GM19099 (cell line): Measurements from ENCODE around the gene RAB7B.

Source experiments
- POLR2A ChIP-seq: IDR thresholded peaks from 3 replicates; pipeline ENCODE4 v1.6.1; 2011; ENCODE audit warnings: low read depth; ENCODE audit not compliant: insufficient read length; ENCODE audit errors: extremely low read depth

The RAB7B gene

DNA sequence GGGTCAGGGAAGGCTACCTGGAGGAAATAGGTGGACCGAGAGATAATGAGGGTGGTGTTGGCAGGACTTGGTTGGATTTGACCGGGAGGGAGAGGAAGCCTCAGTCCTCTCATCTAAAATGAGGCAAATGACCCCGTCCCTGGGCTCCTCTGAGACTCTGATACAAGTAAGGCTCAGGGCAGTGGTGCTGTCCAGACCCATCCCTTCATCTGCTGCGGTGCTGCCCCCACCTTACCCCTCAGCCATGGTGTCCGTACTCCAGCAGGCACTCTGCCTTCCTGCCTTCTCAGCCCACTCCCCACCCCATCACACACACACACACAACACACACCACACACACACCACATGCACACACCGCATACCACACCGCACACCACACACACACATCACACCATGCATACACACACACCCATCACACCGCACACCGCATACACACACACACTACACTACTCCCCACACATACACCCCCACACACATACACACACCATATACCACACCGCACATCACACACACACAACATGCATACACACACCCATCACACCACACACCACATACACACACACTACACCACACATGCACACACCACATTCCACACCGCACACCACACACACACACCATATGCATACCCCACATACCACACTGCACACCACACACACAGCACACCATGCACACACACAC lies 30.6 kb downstream of the RAB7B start:
- no peak for TF ChIP-seq POLR2A

DNA sequence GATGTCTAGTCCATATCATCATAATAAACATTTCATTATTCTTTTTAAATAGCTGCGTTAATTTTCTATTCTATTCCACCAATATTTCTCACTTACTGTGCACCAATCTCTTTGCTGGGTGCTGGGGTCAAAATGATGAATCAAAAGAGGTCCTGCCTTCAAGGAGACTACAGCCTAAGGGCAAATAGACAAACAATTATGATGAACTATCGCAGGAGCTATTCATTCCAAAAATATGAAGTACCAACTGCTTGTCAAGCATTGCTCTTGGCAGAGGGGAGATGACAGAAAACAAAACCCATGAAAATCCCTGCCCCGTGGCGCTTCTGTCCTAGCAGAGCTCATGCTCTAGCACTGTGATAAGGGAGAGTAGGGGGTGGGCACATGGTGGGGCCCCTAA lies 31.1 kb downstream of the RAB7B start:
- no peak for TF ChIP-seq POLR2A

DNA sequence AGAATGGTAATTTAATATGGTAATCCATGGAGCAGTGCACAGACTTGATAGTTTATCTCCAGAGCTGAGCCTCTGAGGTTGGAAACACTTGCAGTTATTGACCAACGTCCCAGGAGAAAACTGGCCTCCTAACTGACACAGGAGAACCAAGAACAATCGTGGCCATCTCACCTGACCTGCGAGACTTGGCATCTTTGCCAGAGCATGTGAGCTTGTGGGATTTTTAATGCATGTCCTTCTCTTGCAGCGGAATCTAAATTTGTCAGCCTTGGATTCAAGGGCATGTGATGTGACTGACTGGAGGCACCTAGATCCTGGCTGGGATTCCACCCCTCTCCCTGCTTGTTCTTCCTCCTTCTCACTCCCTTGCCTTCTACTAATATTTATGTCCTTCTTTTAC lies 32.1 kb downstream of the RAB7B start:
- no peak for TF ChIP-seq POLR2A

DNA sequence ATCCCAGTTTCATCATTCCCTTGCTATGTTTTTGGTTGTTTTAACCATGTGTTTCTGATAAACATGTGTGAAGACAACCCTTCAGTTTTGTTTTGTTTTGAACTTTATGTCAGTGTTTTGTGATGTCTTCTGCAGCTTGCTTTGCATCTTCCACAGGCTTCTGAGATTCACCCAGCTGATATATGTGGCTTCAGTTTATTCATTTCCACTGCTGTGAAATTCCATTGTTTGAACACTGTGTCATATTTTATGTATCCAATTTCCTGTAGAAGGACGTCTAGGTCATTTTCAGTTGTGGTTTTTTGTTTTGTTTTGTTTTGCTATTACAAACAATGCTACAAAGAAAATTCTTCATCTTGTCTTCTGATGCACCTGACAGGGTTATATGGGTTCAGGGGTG lies 32.7 kb downstream of the RAB7B start:
- no peak for TF ChIP-seq POLR2A

DNA sequence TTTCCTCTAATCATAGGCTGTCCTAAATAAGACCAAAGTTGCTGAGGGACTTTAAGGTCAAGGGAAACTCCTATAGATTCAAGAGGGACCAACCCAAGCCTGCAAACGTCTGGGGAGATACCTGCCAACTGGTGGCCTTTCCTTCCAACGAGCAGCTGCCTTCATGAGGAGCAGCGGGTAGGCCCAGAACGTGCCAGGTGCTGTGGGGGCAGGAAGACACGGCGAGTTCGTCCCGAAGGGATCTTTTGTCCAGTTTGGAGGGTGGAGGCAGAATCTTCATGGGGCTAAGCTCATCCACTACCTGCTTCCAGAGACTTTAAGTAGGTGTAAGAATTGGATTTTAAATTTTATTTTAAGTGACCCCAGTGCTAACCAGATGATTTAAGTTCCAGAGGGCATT lies 34.0 kb downstream of the RAB7B start:
- TF ChIP-seq POLR2A: no peak

DNA sequence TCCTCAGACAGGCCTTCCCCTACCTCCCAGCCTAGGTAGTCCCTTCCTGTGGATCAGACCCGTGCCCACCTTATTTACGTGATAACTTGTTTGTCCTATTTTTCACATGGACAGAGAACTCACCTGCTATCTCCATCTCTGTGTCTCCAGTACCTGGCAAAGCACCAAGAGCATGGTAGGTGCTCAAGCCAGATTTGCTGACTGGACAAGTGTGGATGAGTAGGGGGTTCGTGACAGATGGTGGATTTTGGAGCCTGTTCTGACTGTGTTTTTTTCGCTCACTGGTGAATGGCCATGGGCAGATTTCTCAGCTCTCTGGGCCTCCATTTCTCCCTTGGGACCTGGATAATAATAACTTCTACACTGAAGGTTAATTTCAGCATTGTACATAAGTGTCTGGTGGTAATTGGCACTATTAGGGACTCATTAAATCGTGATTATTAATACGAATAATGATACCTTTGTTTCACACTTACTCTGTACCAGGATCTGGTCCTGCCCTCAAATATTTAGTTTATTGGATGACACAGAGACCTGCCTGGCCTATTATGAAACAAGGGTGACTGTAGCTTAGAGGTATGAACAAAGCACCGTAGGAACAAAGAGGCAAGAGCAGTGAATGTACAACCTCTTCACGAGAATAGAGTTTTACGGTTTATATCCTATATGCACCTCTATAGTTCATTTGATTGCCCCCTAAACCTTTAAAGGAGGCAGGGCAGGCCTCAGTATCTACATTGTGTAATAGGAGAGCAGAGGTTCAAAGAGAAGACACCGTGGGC lies 35.5 kb downstream of the RAB7B start:
- no peak for TF ChIP-seq POLR2A

DNA sequence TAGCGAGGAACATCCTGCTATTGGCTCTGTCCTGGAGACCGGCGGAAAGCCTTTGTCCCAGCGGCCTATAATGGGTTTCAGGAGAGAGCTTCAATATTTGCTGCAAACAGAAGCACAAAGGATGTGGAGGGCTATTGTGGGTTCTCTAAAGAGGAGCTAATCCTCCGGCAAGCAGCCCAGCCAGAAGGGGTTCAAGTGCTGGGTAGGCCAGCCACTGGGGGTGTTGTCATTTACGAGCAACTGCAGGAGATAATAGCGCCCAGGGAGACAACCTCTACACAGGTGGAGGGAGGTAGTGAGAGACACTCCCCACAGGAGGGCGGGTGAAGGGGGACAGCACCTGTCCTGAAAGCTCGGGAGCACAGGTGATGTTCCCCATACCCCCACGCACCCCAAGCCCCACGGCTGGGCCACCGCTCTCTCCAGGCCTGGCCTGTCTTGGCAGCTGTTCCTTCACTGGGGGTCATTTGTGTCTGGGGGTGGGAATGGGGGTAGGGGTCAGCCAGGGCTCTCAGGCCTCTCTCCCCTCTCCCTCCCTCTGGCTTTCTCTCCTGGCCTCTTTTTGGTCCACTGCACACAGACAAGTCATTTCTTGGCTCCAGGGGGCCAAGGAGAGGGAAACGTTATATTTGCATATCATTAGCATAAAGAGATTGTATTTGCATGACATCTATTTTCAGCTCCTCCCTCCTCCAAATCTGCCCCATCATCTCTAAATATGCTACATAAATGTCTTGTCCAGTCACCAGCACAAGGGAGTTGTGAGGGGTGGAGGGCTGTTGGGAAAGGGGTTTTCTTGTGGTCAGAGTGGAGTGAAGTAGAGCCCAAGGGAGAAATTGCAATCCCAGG lies 37.9 kb downstream of the RAB7B start:
- TF ChIP-seq POLR2A: no peak

DNA sequence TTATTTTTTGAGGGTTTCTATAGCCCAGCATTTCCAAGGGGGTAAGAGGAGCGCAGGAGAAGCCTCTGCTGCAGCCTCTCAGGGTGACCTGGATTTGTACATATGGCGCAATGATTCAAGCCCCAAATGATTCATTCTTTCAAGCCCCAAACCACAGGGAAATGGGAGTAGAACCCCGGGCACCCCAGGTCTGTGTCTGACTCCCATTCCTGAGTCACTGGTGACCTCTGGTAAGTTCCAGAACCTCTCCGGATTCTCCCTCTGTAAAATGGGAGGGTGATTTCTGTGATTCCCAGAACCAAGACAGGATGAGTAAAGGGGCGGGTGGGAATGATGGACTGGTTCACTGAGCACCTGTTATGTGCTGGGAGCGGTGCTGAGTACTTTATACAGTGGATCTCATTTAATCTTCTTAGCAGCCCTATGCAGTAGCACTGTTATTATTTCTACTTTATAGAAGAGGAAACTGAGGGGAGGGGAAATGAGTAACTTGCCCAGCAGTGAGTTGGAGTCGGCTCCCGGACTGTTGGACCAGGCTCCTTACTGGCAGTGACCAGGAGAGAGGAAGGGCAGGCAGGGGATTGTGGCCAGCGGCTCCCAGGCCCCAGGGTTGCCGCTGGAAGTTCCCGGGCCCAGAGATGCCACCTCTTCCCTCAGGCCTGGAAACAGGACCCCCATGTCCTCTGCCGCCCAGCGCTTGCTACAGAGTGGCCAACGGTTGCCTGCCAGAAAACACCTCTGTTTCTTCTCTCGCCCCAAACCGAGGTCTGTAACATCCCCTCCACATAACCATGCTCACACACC lies 39.6 kb downstream of the RAB7B start:
- no peak for TF ChIP-seq POLR2A

DNA sequence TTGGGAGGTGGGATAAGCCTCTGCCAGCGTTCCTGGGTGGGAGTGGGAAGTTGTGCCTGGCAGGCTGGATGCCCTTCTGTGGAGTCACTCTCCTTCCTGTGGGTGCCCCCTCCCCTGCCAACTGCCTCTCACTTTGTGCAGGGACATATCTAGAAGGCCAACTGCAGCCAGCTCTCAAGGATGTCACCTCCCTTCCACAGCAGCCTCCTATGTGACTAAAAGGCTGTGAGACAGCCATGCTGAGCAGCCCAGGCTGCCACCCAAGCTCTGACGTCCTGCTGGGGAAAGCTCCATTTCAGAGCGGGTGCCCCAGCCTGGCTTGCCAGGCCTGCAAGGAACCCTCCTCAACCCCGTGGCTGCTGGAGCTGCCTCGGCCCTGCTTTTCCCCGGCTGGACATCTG lies 40.4 kb downstream of the RAB7B start:
- no peak for TF ChIP-seq POLR2A

DNA sequence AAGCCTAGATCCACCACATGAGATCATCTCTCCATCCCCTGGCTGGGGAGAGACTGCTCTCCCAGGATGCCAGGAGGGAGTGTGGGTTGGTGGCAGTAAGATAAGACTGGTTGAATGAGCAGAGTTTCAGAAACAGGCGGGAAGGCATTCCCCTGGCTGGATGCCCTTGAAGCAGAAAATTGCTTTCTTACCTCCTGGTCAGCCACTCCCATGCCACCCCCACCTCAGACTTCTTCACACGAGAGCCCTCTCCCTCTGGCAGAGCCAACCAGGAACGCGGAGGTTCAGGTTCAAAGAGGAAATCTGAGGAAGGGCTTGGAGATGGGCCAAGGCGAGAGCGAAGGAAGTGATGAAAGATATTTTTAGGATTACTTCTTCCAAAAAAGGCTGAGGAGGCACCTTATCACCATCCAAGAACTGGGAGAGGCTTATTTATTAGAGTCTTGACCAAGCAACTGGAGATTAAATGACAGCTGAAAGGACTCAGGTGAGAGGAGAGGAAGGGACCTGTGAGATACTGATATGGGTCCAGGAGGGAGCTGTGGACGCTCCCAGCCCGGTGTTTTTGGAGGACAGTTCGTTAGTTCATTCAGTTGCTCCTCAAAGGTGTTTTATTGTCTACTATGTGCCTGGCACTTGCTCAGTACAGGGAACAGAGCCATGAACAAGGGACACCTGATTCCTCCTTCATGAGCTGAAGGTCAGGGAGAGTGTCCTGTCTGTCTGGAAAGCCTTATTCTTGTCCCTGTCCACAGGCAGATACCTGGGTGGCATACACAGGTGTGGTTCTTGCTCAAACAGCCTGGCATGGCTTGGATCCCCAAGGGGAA lies 41.0 kb downstream of the RAB7B start:
- no peak for TF ChIP-seq POLR2A

DNA sequence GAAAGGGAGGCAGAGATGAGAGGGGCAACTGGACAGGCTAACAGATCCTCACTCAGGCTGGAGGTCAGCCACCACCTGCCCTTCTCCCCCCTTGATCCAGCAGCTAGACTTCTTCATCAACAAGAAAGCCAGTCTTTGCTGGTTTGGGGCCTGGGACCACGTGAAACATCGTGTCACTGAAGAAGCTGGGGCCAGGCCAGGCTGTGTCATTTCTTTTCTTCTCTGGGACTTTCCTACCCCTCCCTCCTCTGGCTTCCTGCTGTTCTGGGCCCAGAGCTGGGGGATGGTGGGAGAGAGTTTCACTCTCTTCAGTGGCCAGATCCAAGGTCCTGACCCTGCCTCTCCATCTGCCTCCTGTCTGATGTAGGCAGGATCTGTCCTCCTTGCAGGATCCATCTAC lies 41.8 kb downstream of the RAB7B start:
- TF ChIP-seq POLR2A: no peak

DNA sequence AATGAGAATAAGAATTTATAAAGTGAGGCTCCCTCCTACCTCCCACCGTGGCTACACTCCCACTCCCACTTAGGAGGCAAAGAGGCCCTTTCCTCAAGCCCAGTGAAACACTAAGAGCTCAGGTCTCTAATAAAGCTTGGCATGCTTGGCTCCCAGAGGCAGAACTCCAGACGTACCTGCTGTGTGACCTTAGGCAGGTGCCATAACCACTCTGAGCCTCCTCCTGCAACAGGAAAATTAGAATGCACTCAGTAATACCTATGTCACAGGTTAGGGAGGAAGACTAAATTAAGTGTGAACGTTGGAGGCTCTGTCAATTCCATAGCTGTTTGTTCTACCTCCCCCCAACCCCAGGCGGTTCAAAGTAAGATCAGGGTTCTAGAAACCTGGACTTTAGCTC lies 43.4 kb downstream of the RAB7B start:
- no peak for TF ChIP-seq POLR2A

DNA sequence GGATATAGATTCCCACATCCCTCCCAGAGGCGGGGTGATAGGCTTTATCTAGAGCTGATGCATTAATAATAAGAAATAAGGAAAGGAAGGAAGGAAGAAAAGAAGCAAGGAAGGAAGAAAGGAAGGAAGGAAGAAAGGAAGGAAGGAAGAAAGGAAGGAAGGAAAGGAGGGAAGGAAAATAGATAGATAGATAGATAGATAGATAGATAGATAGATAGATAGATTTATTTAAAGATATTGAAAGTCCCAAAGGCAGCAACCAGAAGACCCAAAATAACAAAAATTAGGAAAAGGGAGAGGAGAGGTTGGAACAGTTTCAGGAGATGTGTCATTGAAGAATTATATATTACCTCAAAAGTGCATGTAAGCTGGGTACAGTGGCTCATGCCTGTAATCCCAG lies 47.7 kb downstream of the RAB7B start:
- TF ChIP-seq POLR2A: no peak

DNA sequence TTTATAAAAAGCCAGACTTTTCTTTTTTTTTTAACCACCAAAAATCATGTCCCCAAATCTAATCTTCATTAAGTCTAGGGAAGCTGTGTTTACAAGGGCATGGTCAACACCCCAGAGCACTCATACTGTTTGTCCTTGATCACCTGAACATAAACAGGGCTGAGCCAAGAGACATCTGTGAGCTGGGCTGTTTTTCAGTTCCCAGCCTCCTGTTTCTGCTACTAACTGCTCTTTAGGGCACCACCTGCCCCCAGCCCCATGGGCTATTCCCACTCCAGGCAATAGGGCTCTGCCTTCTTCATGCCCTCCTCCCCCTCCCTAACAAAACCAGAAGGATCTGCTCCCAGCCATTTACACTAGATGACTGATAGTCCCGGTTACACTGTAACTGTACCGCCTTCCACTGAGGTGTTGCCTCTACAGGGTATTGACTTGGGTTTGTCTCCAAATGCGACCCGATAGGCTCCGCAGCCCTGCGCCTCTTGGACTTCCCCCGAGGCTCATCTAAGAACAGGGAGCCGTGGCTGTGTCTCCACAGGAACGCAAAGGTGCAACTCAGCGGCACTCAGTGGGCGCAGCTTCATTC lies 48.3 kb downstream of the RAB7B start:
- TF ChIP-seq POLR2A: no peak
